Astrocyte of the cerebellum (primary cell): ENCODE results near the gene ZNF511.
A peak's percentile ranks its signal among the peaks of the same experiment; 100 is the strongest.

Source experiments
- DNase-seq: peaks from one replicate; pipeline ENCODE4 v3.0.0-alpha.2; 2011; ENCODE audit warnings: low read depth
- H3K4me3 ChIP-seq: 2 replicates; pipeline ENCODE4 v1.5.1; 2011; ENCODE audit warnings: mild to moderate bottlenecking, low read depth, low read length, moderate library complexity
- CTCF ChIP-seq: IDR thresholded peaks from 2 replicates; pipeline ENCODE4 v1.5.1; 2012; ENCODE audit warnings: low read length, low read depth, moderate library complexity, mild to moderate bottlenecking; ENCODE audit errors: missing control alignments
- in situ Hi-C: cut with HindIII; loops from 2 replicates; pipeline ENCODE4 v1.10.0; 2017; ENCODE audit warnings: low sequenced_read_pairs

The ZNF511 gene

DNA sequence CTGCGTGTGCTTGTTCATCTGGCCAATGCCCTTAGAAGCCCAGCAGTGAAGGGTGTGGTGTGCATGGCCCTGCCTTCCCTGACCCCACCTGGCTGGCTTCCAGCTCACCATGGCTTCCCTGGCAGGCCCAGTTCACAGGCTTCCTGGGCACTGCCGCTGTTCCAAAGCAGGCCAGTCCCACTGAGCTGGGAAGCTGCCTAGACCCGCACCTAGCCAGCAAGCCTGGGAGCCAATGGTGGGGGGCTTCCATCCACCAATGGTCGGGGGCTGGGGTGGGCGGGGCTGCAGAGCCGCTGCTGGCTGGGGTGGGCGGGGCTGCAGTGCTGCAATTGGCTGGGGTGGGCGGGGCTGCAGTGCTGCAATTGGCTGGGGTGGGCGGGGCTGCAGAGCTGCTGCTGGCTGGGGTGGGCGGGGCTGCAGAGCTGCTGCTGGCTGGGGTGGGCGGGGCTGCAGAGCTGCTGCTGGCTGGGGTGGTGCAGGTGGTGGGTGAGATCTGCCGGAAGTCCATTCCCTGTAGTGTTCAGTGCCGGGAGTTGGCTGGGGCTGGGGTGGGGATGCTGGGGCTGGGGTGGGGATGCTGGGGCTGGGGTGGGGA lies 15.6 kb downstream of the ZNF511 start:
- no peak for TF ChIP-seq CTCF
- H3K4me3 ChIP-seq = no peak overlapping the region
- no peak for DNase-seq
- in situ Hi-C loops = no loop called here

- no peak overlapping the region for H3K4me3 ChIP-seq
- in situ Hi-C loops = no loop called here
Observed at GRCh38 chr10:133324857-133325260, 16.1 kb downstream of the ZNF511 start.

DNA sequence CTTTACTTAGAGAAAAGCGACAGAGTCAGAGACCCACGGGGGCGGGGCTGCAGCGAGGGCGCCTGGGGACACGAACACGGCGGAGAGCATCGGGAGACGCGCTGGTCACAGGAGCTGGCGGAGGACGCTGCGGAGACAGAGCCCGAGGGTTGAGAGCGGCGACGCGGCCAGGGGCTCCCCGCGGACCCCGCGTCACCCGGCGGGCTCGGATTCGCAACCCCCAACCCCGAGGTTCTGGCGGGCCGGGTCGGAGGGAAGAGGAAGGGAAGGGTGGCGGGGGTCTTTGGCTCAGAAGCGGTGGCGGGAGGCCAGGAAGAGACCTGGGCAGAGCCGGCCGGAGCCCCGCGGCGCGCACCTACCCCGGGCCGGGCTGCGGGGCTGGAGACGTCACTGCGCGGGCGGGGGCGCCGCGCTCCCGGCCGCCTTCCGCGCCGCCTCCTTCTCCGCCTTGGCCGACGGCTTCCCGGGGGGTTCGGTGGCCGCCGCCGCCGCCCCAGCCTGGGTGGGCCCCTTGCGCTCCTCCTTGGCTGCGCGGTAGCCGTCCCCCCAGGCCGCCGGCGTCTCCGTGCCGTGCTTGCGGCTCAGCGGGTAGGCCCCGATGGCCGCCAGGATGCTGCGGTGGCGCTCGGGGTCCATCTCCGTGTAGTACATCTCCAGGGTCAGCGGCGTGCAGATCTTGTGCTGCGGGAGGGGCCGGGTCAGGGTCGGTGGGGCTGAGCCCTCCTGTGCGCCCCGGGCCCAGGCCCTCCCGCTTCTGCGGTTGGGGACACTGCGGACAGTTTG lies 16.9 kb downstream of the ZNF511 start:
- DNase-seq = no peak

More at GRCh38 chr10:133324857-133325260, 16.1 kb downstream of the ZNF511 start:
- no peak for TF ChIP-seq CTCF
- no peak for DNase-seq

GRCh38 chr10:133326223-133326551 lies 17.5 kb downstream of the ZNF511 start:
- TF ChIP-seq CTCF = no peak
- in situ Hi-C loops = no loop called here
- no peak for DNase-seq

More for the DNA sequence above, 16.9 kb downstream of the ZNF511 start:
- H3K4me3 ChIP-seq = peak overlapping the region; percentile 34
- no peak for TF ChIP-seq CTCF
- in situ Hi-C loops = no loop called here

DNA sequence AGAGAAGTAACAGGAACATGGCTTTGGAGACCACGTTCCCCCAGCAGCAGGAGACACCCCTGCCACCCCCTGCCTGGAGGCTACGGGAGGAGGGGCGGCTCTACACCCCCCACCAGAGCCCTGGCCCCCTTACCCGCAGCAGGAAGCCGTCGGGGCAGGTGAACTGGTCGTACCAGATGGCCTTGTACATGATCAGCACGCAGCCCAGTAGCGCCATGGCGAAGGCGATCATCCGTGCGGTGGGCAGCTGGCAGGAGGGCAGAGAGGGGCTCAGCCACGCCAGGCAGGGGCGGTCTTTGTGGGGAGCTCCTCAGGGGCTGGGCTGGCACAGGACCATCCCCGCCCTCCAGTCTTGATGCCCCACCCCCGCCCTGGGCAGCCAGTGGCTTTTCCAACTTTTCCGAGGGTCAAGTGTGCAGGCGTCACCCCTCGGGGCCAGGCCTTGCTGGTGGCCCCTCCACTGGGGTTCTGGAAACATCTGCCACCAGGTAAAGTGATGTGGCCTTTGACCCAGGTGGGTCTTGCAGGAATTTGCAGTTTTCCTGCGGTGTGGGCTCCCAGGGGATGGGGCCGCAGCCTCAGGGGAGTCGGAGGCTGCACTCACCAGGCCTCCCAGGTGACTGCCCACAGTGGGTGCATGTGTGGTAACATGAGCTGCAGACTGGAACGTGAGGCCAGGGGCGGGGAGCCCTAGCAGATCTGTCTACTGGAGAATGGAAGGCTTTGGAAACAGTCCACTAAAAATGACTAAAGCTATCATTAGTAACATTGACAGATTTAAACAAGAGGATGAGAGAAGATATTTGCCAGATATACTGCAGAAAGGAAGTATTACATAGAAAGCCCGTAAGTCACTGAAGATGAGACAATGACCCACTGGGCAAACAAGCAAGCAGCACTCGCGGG lies 18.3 kb downstream of the ZNF511 start:
- in situ Hi-C loops = no loop called here
- no peak overlapping the region for H3K4me3 ChIP-seq
- no peak for TF ChIP-seq CTCF
- DNase-seq = no peak

More at GRCh38 chr10:133326223-133326551, 17.5 kb downstream of the ZNF511 start:
- H3K4me3 ChIP-seq = peak overlapping the region; percentile 27

- no peak overlapping the region for H3K4me3 ChIP-seq
- DNase-seq = no peak
- in situ Hi-C loops = no loop called here
- no peak for TF ChIP-seq CTCF
Observed at GRCh38 chr10:133327651-133328357, 19.1 kb downstream of the ZNF511 start.
